ENCODE data around the gene AGPAT3. TPM values are rescaled to one million over a fixed set of nuclear protein-coding genes. Genes with fewer than 3 reads are reported as not detected.

AGPAT3 gene
- polyA plus RNA-seq, 1 experiment = 36.1 TPM

DNA sequence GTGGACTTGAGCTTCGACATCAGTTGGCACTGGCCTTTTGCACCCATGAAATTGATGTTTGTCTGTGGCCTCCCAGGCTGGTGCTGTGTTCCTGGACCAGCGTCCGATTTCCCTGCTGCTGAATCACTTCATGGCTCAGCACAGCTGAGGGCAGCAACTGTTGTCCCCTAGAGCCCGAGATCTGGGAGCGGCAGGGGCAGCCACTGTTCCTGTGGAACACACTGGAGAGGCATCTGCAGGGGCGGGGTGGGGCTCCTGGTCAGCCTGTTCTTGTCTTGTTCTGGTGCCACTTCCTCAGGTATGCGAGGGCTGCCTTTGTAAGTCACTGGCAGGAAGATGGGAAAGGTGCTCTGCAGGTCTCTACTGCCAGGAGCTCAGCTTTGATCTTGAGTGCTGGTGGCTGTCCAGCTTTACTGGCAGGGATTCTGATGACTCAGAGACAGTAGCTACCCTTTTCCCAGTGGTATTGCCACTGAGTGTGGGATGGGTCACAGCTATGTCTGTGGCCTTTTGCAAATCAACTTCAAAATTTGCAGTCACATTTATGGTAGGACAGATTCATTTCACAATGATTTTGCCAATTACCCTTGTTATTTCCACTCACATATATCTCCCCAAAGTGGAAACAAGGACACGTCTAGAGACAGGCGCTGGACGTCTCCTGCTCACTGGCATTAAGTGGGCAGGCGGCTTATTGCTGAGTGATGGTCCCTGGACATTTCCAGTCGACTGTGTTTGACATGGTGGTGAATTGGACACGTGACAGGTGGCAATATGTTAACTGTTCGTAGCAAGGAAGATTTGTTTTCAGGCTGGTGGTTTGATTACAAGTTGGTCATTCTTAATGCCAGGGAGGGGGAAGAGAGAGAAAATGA, 15.3 kb downstream of the AGPAT3 start:
- CTCF ChIA-PET = no interaction called here
- POLR2A ChIA-PET = no interaction called here
- H3K4me3 ChIP-seq (ENCODE audit: low read depth, low read length) = no peak overlapping the region
- DNase-seq (ENCODE audit: low read depth, low spot score) = no peak
- H3K27me3 ChIP-seq (ENCODE audit: control insufficient read depth, insufficient read depth, low read length) = no peaks in the 10 kb centered on the region
- no peak overlapping the region for H3K27ac ChIP-seq (ENCODE audit: low read depth, low read length)
- TF ChIP-seq, protein P1, sequence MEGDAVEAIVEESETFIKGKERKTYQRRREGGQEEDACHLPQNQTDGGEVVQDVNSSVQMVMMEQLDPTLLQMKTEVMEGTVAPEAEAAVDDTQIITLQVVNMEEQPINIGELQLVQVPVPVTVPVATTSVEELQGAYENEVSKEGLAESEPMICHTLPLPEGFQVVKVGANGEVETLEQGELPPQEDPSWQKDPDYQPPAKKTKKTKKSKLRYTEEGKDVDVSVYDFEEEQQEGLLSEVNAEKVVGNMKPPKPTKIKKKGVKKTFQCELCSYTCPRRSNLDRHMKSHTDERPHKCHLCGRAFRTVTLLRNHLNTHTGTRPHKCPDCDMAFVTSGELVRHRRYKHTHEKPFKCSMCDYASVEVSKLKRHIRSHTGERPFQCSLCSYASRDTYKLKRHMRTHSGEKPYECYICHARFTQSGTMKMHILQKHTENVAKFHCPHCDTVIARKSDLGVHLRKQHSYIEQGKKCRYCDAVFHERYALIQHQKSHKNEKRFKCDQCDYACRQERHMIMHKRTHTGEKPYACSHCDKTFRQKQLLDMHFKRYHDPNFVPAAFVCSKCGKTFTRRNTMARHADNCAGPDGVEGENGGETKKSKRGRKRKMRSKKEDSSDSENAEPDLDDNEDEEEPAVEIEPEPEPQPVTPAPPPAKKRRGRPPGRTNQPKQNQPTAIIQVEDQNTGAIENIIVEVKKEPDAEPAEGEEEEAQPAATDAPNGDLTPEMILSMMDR (IDR thresholded peaks at IDR 0.05; ENCODE audit: low read depth, low read length) = no peak
- no peaks in the 10 kb centered on the region; the same call in 1 of the 2 replicates for H3K9me3 ChIP-seq (ENCODE audit: control insufficient read depth, insufficient read depth, low read length)

DNA sequence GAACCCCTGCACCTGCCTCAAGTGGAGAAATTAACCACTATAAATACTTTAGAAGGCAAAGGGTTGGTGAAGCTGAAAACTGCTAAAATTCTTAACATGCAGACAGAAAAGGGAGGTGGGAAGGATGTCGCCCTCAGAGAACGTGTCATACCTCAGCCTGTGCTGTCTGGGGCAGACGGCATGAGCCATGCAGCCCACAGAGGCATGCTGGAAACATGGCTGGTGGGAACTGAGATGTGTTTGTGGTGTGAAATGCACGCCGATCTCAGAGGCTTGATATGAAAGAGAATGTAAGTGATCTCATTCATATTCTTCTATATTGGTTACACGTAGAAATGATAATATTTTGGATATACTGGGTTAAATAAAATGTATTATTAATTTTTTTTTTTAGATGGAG, 16.3 kb downstream of the AGPAT3 start:
- Histone ChIP-seq H3K27me3 (ENCODE audit: control insufficient read depth, insufficient read depth, low read length) (no peaks in the 10 kb centered on the region), H3K27ac (ENCODE audit: low read depth, low read length) (no peak overlapping the region), H3K4me3 (ENCODE audit: low read depth, low read length) (no peak overlapping the region), H3K9me3 (ENCODE audit: control insufficient read depth, insufficient read depth, low read length) (no peaks in the 10 kb centered on the region; the same call in 1 of the 2 replicates)
- ChIA-PET CTCF (no interaction called here), POLR2A (no interaction called here)
- no peak for DNase-seq (ENCODE audit: low read depth, low spot score)
- TF ChIP-seq, protein P1 (IDR thresholded peaks at IDR 0.05; ENCODE audit: low read depth, low read length) = no peak

DNA sequence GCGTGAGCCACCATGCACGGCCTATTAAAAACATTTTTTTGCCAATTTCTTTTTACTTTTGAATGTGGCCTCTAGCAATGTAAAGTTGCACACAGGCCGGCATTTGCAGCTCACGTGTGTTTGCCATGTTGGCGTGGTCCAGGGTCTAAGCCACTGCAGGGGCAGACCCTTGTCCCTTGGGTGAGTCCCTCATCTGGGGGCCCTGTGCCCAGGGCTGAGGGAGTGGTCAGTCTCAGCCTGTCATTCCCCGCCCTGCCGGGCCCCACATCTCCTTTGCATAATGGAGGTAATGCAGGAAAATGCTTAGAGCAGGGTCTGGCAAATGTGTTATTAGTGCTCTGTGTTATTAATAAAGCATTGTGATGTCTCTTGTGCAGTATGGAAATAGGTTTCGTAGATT, 16.9 kb downstream of the AGPAT3 start:
- DNase-seq (ENCODE audit: low read depth, low spot score) = no peak
- TF ChIP-seq, protein P1 (IDR thresholded peaks at IDR 0.05; ENCODE audit: low read depth, low read length) = no peak
- no peak overlapping the region for H3K4me3 ChIP-seq (ENCODE audit: low read depth, low read length)
- no peaks in the 10 kb centered on the region for H3K27me3 ChIP-seq (ENCODE audit: control insufficient read depth, insufficient read depth, low read length)
- H3K27ac ChIP-seq (ENCODE audit: low read depth, low read length) = no peak overlapping the region
- ChIA-PET CTCF (no interaction called here), POLR2A (no interaction called here)
- no peaks in the 10 kb centered on the region; the same call in 1 of the 2 replicates for H3K9me3 ChIP-seq (ENCODE audit: control insufficient read depth, insufficient read depth, low read length)

DNA sequence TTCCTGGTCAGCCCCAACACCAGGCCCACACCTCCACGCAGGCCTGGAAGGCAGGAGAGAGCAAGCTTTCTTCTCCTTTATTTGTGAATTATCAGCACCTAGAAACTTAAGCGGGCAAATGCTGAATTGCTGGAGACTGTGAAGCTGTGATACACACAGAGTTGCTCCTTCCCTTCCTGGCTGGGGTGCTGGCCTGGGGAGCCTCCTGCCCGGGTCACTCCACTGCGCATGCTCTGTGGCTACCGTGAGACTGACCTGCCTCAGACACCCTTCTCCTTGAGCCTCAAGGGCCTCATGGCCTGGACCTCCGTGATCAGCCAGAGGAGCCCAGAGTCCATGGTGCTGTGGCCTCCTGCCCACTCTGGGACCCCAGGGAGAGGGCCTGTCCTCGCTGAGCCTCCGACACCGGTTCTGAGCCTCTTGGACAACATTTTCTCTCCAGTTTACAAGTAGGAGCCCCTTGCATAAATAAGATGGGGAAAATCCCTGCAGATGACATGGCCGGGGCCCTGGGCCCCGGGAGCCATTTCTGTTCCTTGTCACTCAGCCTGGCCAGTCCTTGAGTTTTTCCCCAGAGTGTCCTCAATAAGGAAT, 18.0 kb downstream of the AGPAT3 start:
- Histone ChIP-seq H3K27me3 (ENCODE audit: control insufficient read depth, insufficient read depth, low read length) (no peaks in the 10 kb centered on the region), H3K27ac (ENCODE audit: low read depth, low read length) (no peak overlapping the region), H3K9me3 (ENCODE audit: control insufficient read depth, insufficient read depth, low read length) (no peaks in the 10 kb centered on the region; the same call in 1 of the 2 replicates), H3K4me3 (ENCODE audit: low read depth, low read length) (no peak overlapping the region)
- ChIA-PET CTCF (no interaction called here), POLR2A (no interaction called here)
- no peak for DNase-seq (ENCODE audit: low read depth, low spot score)
- TF ChIP-seq, protein P1 (IDR thresholded peaks at IDR 0.05; ENCODE audit: low read depth, low read length) = no peak

All from AG04450 (cell line).